Mucosa of rectum (tissue), 2 donors: ENCODE measurements around the gene MYB.

Experiments used
- H3K27ac ChIP-seq, 2 donors: one replicate each; pipeline ENCODE4 v1.7.0; 2013; ENCODE audit warnings: inconsistent platforms in 2 of 2, low read depth in 2 of 2, low read length in 2 of 2
- H3K27me3 ChIP-seq, 2 donors: one replicate each; pipeline ENCODE4 v1.7.0; 2013; ENCODE audit warnings: low read length in 2 of 2; ENCODE audit not compliant: control insufficient read depth in 2 of 2, insufficient read depth in 2 of 2
- H3K36me3 ChIP-seq, 2 donors: one replicate each; pipeline ENCODE4 v1.7.0; 2013; ENCODE audit warnings: low read length in 2 of 2; ENCODE audit not compliant: control insufficient read depth in 2 of 2, insufficient read depth in 2 of 2
- H3K4me1 ChIP-seq, 2 donors: one replicate each; pipeline ENCODE4 v1.7.0; 2013; ENCODE audit warnings: low read length in 2 of 2, mild to moderate bottlenecking in 1 of 2; ENCODE audit not compliant: control insufficient read depth in 2 of 2, insufficient read depth in 2 of 2
- H3K4me3 ChIP-seq, 2 donors: one replicate each; pipeline ENCODE4 v1.7.0; 2013; ENCODE audit warnings: low read length in 2 of 2
- H3K9ac ChIP-seq, 2 donors: one replicate each; pipeline ENCODE4 v1.7.0; 2013; ENCODE audit warnings: low read length in 2 of 2, low read depth in 1 of 2, mild to moderate bottlenecking in 1 of 2
- H3K9me3 ChIP-seq, 2 donors: one replicate each; pipeline ENCODE4 v1.7.0; 2013; ENCODE audit warnings: low read length in 2 of 2; ENCODE audit not compliant: control insufficient read depth in 2 of 2
- donor health status: healthy.
- donor health status: Normal muscosa, but diverticular disease.

The MYB gene

GRCh38 chr6:135257631-135258405, 76.7 kb downstream of the MYB start:
- no peak overlapping the region for H3K9ac ChIP-seq
- peaks cover 26 to 45% of the 10 kb centered on the region in 2 donors for H3K4me1 ChIP-seq
- H3K27ac ChIP-seq, result peak overlapping the region; percentile 75 to 79
- no peaks in the 10 kb centered on the region for H3K36me3 ChIP-seq
- H3K4me3 ChIP-seq, result no peak overlapping the region
- H3K9me3 ChIP-seq, result no peaks in the 10 kb centered on the region
- H3K27me3 ChIP-seq, result no peaks in the 10 kb centered on the region

- Histone ChIP-seq H3K36me3 (no peaks in the 10 kb centered on the region), H3K4me3 (no peak overlapping the region), H3K4me1 (peaks cover 24 to 37% of the 10 kb centered on the region in 2 donors), H3K9ac (no peak overlapping the region), H3K27ac (no peak overlapping the region), H3K9me3 (no peaks in the 10 kb centered on the region), H3K27me3 (no peaks in the 10 kb centered on the region)
These were observed 77.9 kb downstream of the MYB start for GRCh38 chr6:135258970-135259369.

- Histone ChIP-seq H3K9ac (no peak overlapping the region), H3K27ac (no peak overlapping the region), H3K4me3 (no peak overlapping the region), H3K27me3 (no peaks in the 10 kb centered on the region), H3K4me1 (peaks cover 15 to 21% of the 10 kb centered on the region in 2 donors), H3K9me3 (no peaks in the 10 kb centered on the region), H3K36me3 (no peaks in the 10 kb centered on the region)
These were observed 79.5 kb downstream of the MYB start for GRCh38 chr6:135260612-135261011.

GRCh38 chr6:135261872-135262725, 81.0 kb downstream of the MYB start:
- peaks cover 18 to 21% of the 10 kb centered on the region in 2 donors for H3K4me1 ChIP-seq
- H3K27me3 ChIP-seq, result no peaks in the 10 kb centered on the region
- H3K36me3 ChIP-seq, result no peaks in the 10 kb centered on the region
- no peak overlapping the region for H3K27ac ChIP-seq
- no peak overlapping the region for H3K4me3 ChIP-seq
- no peak overlapping the region for H3K9ac ChIP-seq
- H3K9me3 ChIP-seq, result no peaks in the 10 kb centered on the region

- Histone ChIP-seq H3K9ac (no peak overlapping the region), H3K36me3 (no peaks in the 10 kb centered on the region), H3K4me1 (peaks cover 30 to 40% of the 10 kb centered on the region in 2 donors), H3K27me3 (no peaks in the 10 kb centered on the region), H3K9me3 (no peaks in the 10 kb centered on the region), H3K4me3 (no peak overlapping the region), H3K27ac (peak overlapping the region; percentile 77 to 94)
These were observed 84.2 kb downstream of the MYB start for GRCh38 chr6:135265278-135265677.

- Histone ChIP-seq H3K9me3 (no peaks in the 10 kb centered on the region), H3K27ac (peak overlapping the region; percentile 77 to 94), H3K9ac (peak overlapping the region in 1 of 2 donors; percentile 3), H3K4me1 (peaks cover 35 to 47% of the 10 kb centered on the region in 2 donors), H3K27me3 (no peaks in the 10 kb centered on the region), H3K4me3 (peak overlapping the region in 1 of 2 donors; percentile 29), H3K36me3 (no peaks in the 10 kb centered on the region)
These were observed 85.6 kb downstream of the MYB start for GRCh38 chr6:135266675-135267074.

GRCh38 chr6:135267085-135267484, 86.0 kb downstream of the MYB start:
- peak overlapping the region in 1 of 2 donors; percentile 17 for H3K9ac ChIP-seq
- H3K36me3 ChIP-seq, result no peaks in the 10 kb centered on the region
- peak overlapping the region; percentile 83 to 94 for H3K27ac ChIP-seq
- no peaks in the 10 kb centered on the region for H3K27me3 ChIP-seq
- no peaks in the 10 kb centered on the region for H3K9me3 ChIP-seq
- peak overlapping the region in 1 of 2 donors; percentile 29 for H3K4me3 ChIP-seq
- H3K4me1 ChIP-seq, result peaks cover 38 to 51% of the 10 kb centered on the region in 2 donors

GRCh38 chr6:135268263-135268662, 87.2 kb downstream of the MYB start:
- H3K27ac ChIP-seq, result peak overlapping the region; percentile 83 to 90
- H3K9me3 ChIP-seq, result no peaks in the 10 kb centered on the region
- H3K27me3 ChIP-seq, result no peaks in the 10 kb centered on the region
- H3K36me3 ChIP-seq, result no peaks in the 10 kb centered on the region
- H3K4me3 ChIP-seq, result peak overlapping the region in 1 of 2 donors; percentile 22
- no peak overlapping the region for H3K9ac ChIP-seq
- H3K4me1 ChIP-seq, result peaks cover 38 to 55% of the 10 kb centered on the region in 2 donors

GRCh38 chr6:135268740-135269139, 87.6 kb downstream of the MYB start:
- H3K9ac ChIP-seq, result no peak overlapping the region
- H3K9me3 ChIP-seq, result no peaks in the 10 kb centered on the region
- H3K36me3 ChIP-seq, result no peaks in the 10 kb centered on the region
- H3K4me1 ChIP-seq, result peaks cover 38 to 55% of the 10 kb centered on the region in 2 donors
- peak overlapping the region in 1 of 2 donors; percentile 22 for H3K4me3 ChIP-seq
- no peaks in the 10 kb centered on the region for H3K27me3 ChIP-seq
- H3K27ac ChIP-seq, result peak overlapping the region; percentile 83 to 90
